HepG2 (cell line): Measurements from ENCODE around the gene AKAIN1. TPM values are rescaled to one million over a fixed set of nuclear protein-coding genes. Genes with fewer than 3 reads are reported as not detected.

Experiments used
- AHDC1 ChIP-seq: sonication (generic); formaldehyde crosslinking; IDR thresholded peaks from 2 replicates; pipeline ENCODE4 v1.5.1; 2020; ENCODE audit warnings: mild to moderate bottlenecking, missing genetic modification reagents, borderline replicate concordance
- ATF1 ChIP-seq: IDR thresholded peaks from 2 replicates; pipeline ENCODE4 v1.6.1; 2016; ENCODE audit warnings: mild to moderate bottlenecking, control low read depth
- BCL3 ChIP-seq: sonication (generic); formaldehyde crosslinking; IDR thresholded peaks from 2 replicates; pipeline ENCODE4 v1.5.1; 2020; ENCODE audit warnings: mild to moderate bottlenecking, missing genetic modification reagents, moderate library complexity
- CC2D1A ChIP-seq: sonication (generic); formaldehyde crosslinking; IDR thresholded peaks from 2 replicates; pipeline ENCODE4 v1.8.1; 2023; ENCODE audit warnings: mild to moderate bottlenecking, missing genetic modification reagents
- CENPX ChIP-seq: sonication (generic); formaldehyde crosslinking; IDR thresholded peaks from 2 replicates; pipeline ENCODE4 v1.9.0; 2021; ENCODE audit warnings: mild to moderate bottlenecking, missing genetic modification reagents, moderate library complexity
- IKZF1 ChIP-seq: fragments of 450-650 bp; IDR thresholded peaks from 2 replicates; pipeline ENCODE4 v1.7.1; 2016
- ISL2 ChIP-seq: sonication (generic); formaldehyde crosslinking; IDR thresholded peaks from 2 replicates; pipeline ENCODE4 v1.5.0; 2020; ENCODE audit warnings: missing genetic modification reagents
- MEF2D ChIP-seq: sonication (generic); formaldehyde crosslinking; IDR thresholded peaks from 2 replicates; pipeline ENCODE4 v1.5.1; 2020; ENCODE audit warnings: mild to moderate bottlenecking, missing genetic modification reagents
- NONO ChIP-seq, 2 experiments: fragments of 450-650 bp in 1 of 2; sonication (generic) in 1 of 2; formaldehyde crosslinking in 1 of 2; IDR thresholded peaks in 1 of 2; conservative IDR thresholded peaks in 1 of 2; 2 replicates each; pipeline versions ENCODE4 v1.6.1 to v1.8.0; 2017 to 2022; ENCODE audit warnings: mild to moderate bottlenecking in 1 of 2, missing genetic modification reagents in 1 of 2, moderate library complexity in 1 of 2
- NR3C1 ChIP-seq: sonication (generic); formaldehyde crosslinking; IDR thresholded peaks from 2 replicates; pipeline ENCODE4 v1.4.0; 2020; ENCODE audit warnings: missing genetic modification reagents
- REL ChIP-seq: sonication (generic); formaldehyde crosslinking; conservative IDR thresholded peaks from 2 replicates; pipeline ENCODE4 v1.8.0; 2022; ENCODE audit warnings: mild to moderate bottlenecking, missing genetic modification reagents, moderate library complexity
- REST ChIP-seq, 2 experiments: IDR thresholded peaks; 2 replicates each; pipeline ENCODE4 v1.6.1; 2011 to 2012; ENCODE audit warnings: low read length in 2 of 2, borderline replicate concordance in 1 of 2, low read depth in 1 of 2, mild to moderate bottlenecking in 1 of 2, moderate library complexity in 1 of 2
- SOX5 ChIP-seq: IDR thresholded peaks from 2 replicates; pipeline ENCODE4 v1.6.1; 2016; ENCODE audit warnings: borderline replicate concordance
- STAG1 ChIP-seq: sonication (generic); formaldehyde crosslinking; IDR thresholded peaks from 2 replicates; pipeline ENCODE4 v1.4.0; 2020; ENCODE audit warnings: missing genetic modification reagents
- WIZ ChIP-seq: sonication (generic); formaldehyde crosslinking; IDR thresholded peaks from 2 replicates; pipeline ENCODE4 v1.5.1; 2020; ENCODE audit warnings: mild to moderate bottlenecking, missing genetic modification reagents
- ZMAT3 ChIP-seq: sonication (generic); formaldehyde crosslinking; conservative IDR thresholded peaks from 2 replicates; pipeline ENCODE4 v1.7.0; 2021; ENCODE audit warnings: missing genetic modification reagents
- ZNF564 ChIP-seq: sonication (generic); formaldehyde crosslinking; IDR thresholded peaks from 2 replicates; pipeline ENCODE4 v1.8.1; 2023; ENCODE audit warnings: mild to moderate bottlenecking, missing genetic modification reagents
- ZNF720 ChIP-seq: sonication (generic); formaldehyde crosslinking; IDR thresholded peaks from 2 replicates; pipeline ENCODE4 v1.4.0; 2020; ENCODE audit warnings: missing genetic modification reagents
- ZNF790 ChIP-seq: sonication (generic); formaldehyde crosslinking; IDR thresholded peaks from 2 replicates; pipeline ENCODE4 v1.8.0; 2022; ENCODE audit warnings: missing genetic modification reagents, mild to moderate bottlenecking, borderline replicate concordance
- ZNF83 ChIP-seq: sonication (generic); formaldehyde crosslinking; IDR thresholded peaks from 2 replicates; pipeline ENCODE4 v1.4.0; 2020; ENCODE audit warnings: missing genetic modification reagents, mild to moderate bottlenecking, borderline replicate concordance
- ZSCAN31 ChIP-seq: sonication (generic); formaldehyde crosslinking; IDR thresholded peaks from 2 replicates; pipeline ENCODE4 v1.5.0; 2020; ENCODE audit warnings: low read depth, mild to moderate bottlenecking, missing genetic modification reagents
- polyA plus RNA-seq, 8 experiments: library from polyadenylated mRNA; depleted of rRNA in 3 of 8; stranded (reverse) in 7 of 8; unstranded in 1 of 8; fragments of >200 nt; fragmentation: Illumina TruSeq in 4 of 8; extraction: Trizol in 4 of 8; gene quantifications; 2 replicates each; pipeline versions ENCODE4 v1.2.1 to v1.2.3, GENCODE V29; 2011 to 2016; ENCODE audit warnings: low read depth in 4 of 8, missing spikeins in 1 of 8, mixed read lengths in 1 of 8; ENCODE audit not compliant: insufficient read depth in 1 of 8
- total RNA-seq, 5 experiments: library from RNA; depleted of rRNA; stranded (reverse); fragments of >200 nt; fragmentation: Illumina TruSeq; extraction: Trizol; gene quantifications; 2 replicates each; pipeline ENCODE4 v1.2.3, GENCODE V29; 2016; ENCODE audit warnings: low read depth in 1 of 5

AKAIN1 gene
- total and polyA plus RNA-seq, 2 of the 13 experiments (the other 11 are each of a cell fraction or from before 2014, with no cell fraction given): not detected

- TF ChIP-seq REST (IDR thresholded peaks at IDR 0.05; ENCODE audit: borderline replicate concordance in 1 of 2, low read depth in 1 of 2, low read length in 2 of 2): no peak
- TF ChIP-seq ISL2 (CRISPR knock-in tag): no peak
- peak; percentile 42; the same call in 1 of the 2 replicates for TF ChIP-seq AHDC1
- no peak for TF ChIP-seq ZSCAN31 (CRISPR knock-in tag)
- no peak; the same call in 1 of the 2 replicates for TF ChIP-seq BCL3 (CRISPR knock-in tag)
- no peak for TF ChIP-seq NR3C1
- TF ChIP-seq CENPX: no peak
- TF ChIP-seq ZMAT3: no peak
- no peak for TF ChIP-seq WIZ (CRISPR knock-in tag)
- no peak for TF ChIP-seq SOX5 (CRISPR knock-in tag)
- TF ChIP-seq ZNF564 (CRISPR knock-in tag): no peak
- TF ChIP-seq MEF2D (CRISPR knock-in tag): peak; percentile 14; the same call in 1 of the 2 replicates
- TF ChIP-seq NONO (IDR thresholded peaks at IDR 0.05): no peak
- TF ChIP-seq NONO (CRISPR knock-in tag; conservative IDR thresholded peaks at IDR 0.05): no peak
- TF ChIP-seq REL (CRISPR knock-in tag): no peak
- TF ChIP-seq ATF1 (CRISPR knock-in tag): no peak
- TF ChIP-seq IKZF1: no peak
- TF ChIP-seq ZNF83: no peak
- no peak for TF ChIP-seq CC2D1A (CRISPR knock-in tag)
- no peak for TF ChIP-seq ZNF720
- no peak for TF ChIP-seq ZNF790 (CRISPR knock-in tag)
- TF ChIP-seq STAG1 (CRISPR knock-in tag): peak; percentile 14; the same call in 1 of the 2 replicates
These were observed 41.4 kb upstream of the AKAIN1 start (continued) for GRCh38 chr18:5238371-5238976.
